ENCODE measurements around the gene SMIM17.

- TF ChIP-seq EZH2phosphoT487 (IDR thresholded peaks at IDR 0.05; ENCODE audit: borderline replicate concordance, low read depth) = no peak
- TF ChIP-seq SIN3A (IDR thresholded peaks at IDR 0.05; ENCODE audit: borderline replicate concordance, low read depth, low read length) = no peak
- TF ChIP-seq, protein P1, sequence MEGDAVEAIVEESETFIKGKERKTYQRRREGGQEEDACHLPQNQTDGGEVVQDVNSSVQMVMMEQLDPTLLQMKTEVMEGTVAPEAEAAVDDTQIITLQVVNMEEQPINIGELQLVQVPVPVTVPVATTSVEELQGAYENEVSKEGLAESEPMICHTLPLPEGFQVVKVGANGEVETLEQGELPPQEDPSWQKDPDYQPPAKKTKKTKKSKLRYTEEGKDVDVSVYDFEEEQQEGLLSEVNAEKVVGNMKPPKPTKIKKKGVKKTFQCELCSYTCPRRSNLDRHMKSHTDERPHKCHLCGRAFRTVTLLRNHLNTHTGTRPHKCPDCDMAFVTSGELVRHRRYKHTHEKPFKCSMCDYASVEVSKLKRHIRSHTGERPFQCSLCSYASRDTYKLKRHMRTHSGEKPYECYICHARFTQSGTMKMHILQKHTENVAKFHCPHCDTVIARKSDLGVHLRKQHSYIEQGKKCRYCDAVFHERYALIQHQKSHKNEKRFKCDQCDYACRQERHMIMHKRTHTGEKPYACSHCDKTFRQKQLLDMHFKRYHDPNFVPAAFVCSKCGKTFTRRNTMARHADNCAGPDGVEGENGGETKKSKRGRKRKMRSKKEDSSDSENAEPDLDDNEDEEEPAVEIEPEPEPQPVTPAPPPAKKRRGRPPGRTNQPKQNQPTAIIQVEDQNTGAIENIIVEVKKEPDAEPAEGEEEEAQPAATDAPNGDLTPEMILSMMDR (IDR thresholded peaks at IDR 0.05) = no peak
- TF ChIP-seq SMC3 (IDR thresholded peaks at IDR 0.05; ENCODE audit: low read depth, low read length) = no peak
- TF ChIP-seq MAX (IDR thresholded peaks at IDR 0.05; ENCODE audit: low read depth) = no peak
- TF ChIP-seq FOXM1 (IDR thresholded peaks at IDR 0.05; ENCODE audit: low read depth) = no peak
- TF ChIP-seq RAD21 (IDR thresholded peaks at IDR 0.05; ENCODE audit: low read length) = no peak
- no peak for TF ChIP-seq YY1 (IDR thresholded peaks at IDR 0.05; ENCODE audit: low read depth)
These were observed 58.9 kb downstream of the SMIM17 start for GRCh38 chr19:56701895-56702294.

All from SK-N-SH (cell line).